ENCODE results near the gene RPS21.

Gene RPS21

GRCh38 chr20:62354031-62354808 lies 32.7 kb upstream of the RPS21 start:
- DNase-seq (ENCODE audit: low read depth): no peak

GRCh38 chr20:62354811-62355341 lies 32.0 kb upstream of the RPS21 start:
- DNase-seq (ENCODE audit: low read depth): no peak

- no peak for DNase-seq (ENCODE audit: low read depth)
These were observed 31.4 kb upstream of the RPS21 start for GRCh38 chr20:62355516-62355877.

- DNase-seq (ENCODE audit: low read depth): no peak
These were observed 30.9 kb upstream of the RPS21 start for GRCh38 chr20:62355878-62356588.

GRCh38 chr20:62356589-62357186 lies 30.2 kb upstream of the RPS21 start:
- no peak for DNase-seq (ENCODE audit: low read depth)

- no peak for DNase-seq (ENCODE audit: low read depth)
These were observed 29.7 kb upstream of the RPS21 start for GRCh38 chr20:62357187-62357667.

- DNase-seq (ENCODE audit: low read depth): no peak
These were observed 29.2 kb upstream of the RPS21 start for GRCh38 chr20:62357681-62358080.

- DNase-seq (ENCODE audit: low read depth): no peak
These were observed 28.5 kb upstream of the RPS21 start for GRCh38 chr20:62358171-62359042.

- no peak for DNase-seq (ENCODE audit: low read depth)
These were observed 27.8 kb upstream of the RPS21 start for GRCh38 chr20:62359043-62359490.

GRCh38 chr20:62359491-62360121 lies 27.3 kb upstream of the RPS21 start:
- DNase-seq (ENCODE audit: low read depth): no peak

GRCh38 chr20:62360854-62361798 lies 25.8 kb upstream of the RPS21 start:
- DNase-seq (ENCODE audit: low read depth): no peak

- DNase-seq (ENCODE audit: low read depth): no peak
These were observed 24.9 kb upstream of the RPS21 start for GRCh38 chr20:62361799-62362589.

GRCh38 chr20:62362590-62362940 lies 24.3 kb upstream of the RPS21 start:
- no peak for DNase-seq (ENCODE audit: low read depth)

GRCh38 chr20:62362991-62363919 lies 23.6 kb upstream of the RPS21 start:
- DNase-seq (ENCODE audit: low read depth): no peak

- no peak for DNase-seq (ENCODE audit: low read depth)
These were observed 22.7 kb upstream of the RPS21 start for GRCh38 chr20:62363920-62364851.

GRCh38 chr20:62364911-62365736 lies 21.8 kb upstream of the RPS21 start:
- no peak for DNase-seq (ENCODE audit: low read depth)

Measured in activated T-cell treated with anti-CD3 and anti-CD28 coated beads for 24 hours (primary cell).